ENCODE data around the gene RUVBL1. TPM values are rescaled to one million over a fixed set of nuclear protein-coding genes. Genes with fewer than 3 reads are reported as not detected.

RUVBL1 gene
- total and polyA plus RNA-seq, 2 donors = 24.2 to 28.5 TPM

DNA sequence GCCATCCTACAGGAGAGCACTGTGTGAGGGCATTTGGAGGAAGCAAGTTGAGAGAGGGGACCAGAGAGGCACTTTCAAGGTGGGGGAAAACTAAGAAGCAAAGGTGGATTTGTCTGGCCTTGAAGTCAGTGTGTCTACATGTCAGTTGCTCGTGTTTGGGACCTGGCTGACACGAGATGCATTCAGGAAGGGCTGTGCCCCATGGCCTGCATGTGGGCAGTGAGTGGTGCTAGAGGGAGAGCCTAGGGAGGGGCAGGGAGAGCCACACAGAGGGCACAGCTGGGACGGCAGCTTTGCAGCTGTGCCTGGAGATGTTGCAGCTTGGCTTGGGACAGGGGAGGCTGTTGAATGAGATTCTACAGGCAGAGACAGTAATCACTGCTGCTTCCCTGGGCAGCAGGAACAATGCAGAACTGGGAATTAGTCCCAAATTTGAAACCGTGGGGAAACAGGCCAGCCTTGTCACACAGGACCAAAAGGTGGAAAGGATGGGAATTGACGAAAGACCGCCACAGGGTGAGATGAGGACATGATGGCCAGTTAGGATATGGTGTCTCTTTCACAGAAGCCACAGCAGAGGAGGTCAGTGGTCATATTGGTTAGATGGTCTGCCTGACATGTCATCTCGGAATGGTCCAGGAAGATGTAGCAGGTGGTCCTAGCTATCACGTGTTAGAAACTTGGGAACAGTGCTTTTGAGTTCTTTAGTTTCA, 61.4 kb downstream of the RUVBL1 start:
- DNase-seq (ENCODE audit: extremely low spot score) = no peak
- no peak overlapping the region for H3K27ac ChIP-seq (ENCODE audit: low read depth)
- WGBS = 71% methylated on average over 8 of the region's 8 CpGs
- no peak overlapping the region for H3K4me3 ChIP-seq (ENCODE audit: low read depth, low read length)
- peaks cover 12% of the 10 kb centered on the region for H3K36me3 ChIP-seq (ENCODE audit: insufficient read depth)
- H3K4me1 ChIP-seq (ENCODE audit: insufficient read depth) = no peaks in the 10 kb centered on the region

DNA sequence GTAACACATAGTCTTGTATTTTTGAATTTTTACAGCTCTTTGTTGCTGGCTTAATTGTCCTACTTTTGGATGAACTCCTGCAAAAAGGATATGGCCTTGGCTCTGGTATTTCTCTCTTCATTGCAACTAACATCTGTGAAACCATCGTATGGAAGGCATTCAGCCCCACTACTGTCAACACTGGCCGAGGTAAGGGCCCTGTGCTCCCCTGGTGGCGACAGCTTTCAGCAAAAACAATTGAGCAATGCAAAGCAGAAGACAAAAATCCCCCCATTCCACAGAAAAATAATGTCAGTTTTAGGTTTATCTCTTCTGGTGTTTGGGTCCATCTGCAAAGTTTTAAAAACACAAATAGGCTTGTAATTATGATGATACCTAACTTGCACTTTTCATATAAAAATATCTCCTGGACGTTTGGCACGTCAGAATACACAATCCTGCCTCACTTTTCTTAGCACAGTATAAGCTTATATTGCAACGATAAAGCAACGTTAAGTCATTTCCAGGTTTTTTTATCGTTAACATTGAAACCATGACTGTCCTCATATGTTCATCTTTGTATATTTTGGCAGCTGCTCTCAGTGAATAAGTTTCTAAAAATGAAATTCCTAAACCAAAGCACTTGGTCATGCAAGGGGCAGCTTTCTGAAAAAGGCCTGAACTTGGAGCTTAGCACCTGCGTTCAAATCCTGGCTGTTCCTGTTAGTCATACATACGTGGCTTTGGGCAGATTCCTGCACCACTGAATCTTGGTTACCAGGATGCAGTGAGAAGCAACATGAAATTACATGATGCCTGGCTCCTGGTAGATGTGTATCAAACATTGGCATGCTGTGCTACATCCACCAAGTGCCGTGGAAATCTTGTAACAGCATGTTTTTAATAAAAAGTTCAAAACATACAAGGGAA, 62.9 kb downstream of the RUVBL1 start:
- Histone ChIP-seq H3K36me3 (ENCODE audit: insufficient read depth) (peaks cover 12% of the 10 kb centered on the region), H3K27ac (ENCODE audit: low read depth) (no peak overlapping the region), H3K4me3 (ENCODE audit: low read depth, low read length) (no peak overlapping the region), H3K4me1 (ENCODE audit: insufficient read depth) (no peaks in the 10 kb centered on the region)
- WGBS = 74% methylated on average over 11 of the region's 11 CpGs
- DNase-seq (ENCODE audit: extremely low spot score) = no peak

DNA sequence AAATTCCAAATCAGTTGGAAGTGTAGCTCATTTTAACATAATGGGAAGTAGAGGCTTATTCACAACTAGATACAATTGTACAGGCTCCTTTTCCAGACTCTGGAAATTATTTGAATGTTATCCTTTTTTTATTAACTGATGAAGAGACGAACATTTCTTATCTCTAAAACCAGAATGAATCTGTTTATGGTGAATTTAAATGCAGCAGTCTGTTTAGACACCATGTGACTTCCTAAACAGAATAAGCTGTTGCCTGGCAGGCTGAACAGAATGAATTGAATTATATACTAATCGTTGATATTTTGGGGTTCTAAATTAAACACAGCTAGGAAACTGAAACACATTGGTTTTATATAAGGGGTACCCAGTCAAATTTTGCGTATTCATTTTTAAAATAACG, 67.4 kb downstream of the RUVBL1 start:
- 56% methylated on average over 4 of the region's 4 CpGs for WGBS
- peaks cover 9% of the 10 kb centered on the region for H3K36me3 ChIP-seq (ENCODE audit: insufficient read depth)

DNA sequence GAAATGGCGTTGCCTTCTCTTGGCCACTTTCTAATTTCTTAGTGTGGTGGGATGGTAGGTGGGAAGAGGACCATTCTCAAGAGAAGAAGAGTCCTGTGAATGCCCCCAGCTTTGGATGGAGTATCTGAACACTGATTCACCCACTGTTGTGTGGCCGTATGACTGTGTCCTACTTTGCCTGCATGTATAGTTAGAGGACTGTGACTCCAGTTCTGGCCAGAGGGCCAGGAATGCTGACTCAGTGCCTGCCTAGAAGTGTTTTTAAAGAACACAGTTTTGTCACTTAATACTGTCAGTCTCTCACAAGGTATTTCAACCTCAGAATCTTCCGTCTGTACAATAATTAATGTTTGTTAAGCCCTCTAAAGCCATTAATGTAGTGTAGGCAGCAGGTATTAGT, 69.2 kb downstream of the RUVBL1 start:
- DNase-seq (ENCODE audit: extremely low spot score) = no peak
- no peak overlapping the region for H3K27ac ChIP-seq (ENCODE audit: low read depth)
- 63% methylated on average over 3 of the region's 3 CpGs for WGBS
- H3K36me3 ChIP-seq (ENCODE audit: insufficient read depth) = no peaks in the 10 kb centered on the region
- peaks cover 2% of the 10 kb centered on the region for H3K4me1 ChIP-seq (ENCODE audit: insufficient read depth)
- H3K4me3 ChIP-seq (ENCODE audit: low read depth, low read length) = no peak overlapping the region

More for the DNA sequence above, 67.4 kb downstream of the RUVBL1 start:
- DNase-seq (ENCODE audit: extremely low spot score) = no peak
- Histone ChIP-seq H3K4me3 (ENCODE audit: low read depth, low read length) (no peak overlapping the region), H3K27ac (ENCODE audit: low read depth) (no peak overlapping the region), H3K4me1 (ENCODE audit: insufficient read depth) (peaks cover under 1% of the 10 kb centered on the region)

DNA sequence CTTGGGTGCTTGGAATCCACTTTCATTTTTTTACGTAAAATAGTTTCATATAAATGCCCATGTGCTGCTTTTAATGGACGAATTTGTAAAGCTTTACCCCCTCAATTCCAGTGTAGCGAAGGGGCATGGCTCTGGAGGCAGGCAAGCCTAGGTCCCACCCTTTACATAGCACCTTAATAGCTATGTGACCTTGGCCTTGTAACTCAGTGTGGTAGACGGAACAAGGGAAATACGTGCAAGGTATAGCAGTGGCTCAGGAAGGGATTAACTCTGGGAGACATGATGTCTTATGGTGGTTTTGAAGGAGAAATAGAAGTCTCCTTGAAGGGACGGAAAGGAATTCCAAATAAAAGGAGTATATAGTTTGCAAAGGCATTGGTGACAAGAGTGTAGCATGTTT, 70.0 kb downstream of the RUVBL1 start:
- no peak overlapping the region for H3K27ac ChIP-seq (ENCODE audit: low read depth)
- H3K4me1 ChIP-seq (ENCODE audit: insufficient read depth) = peaks cover 2% of the 10 kb centered on the region
- WGBS = 56% methylated on average over 6 of the region's 6 CpGs
- H3K4me3 ChIP-seq (ENCODE audit: low read depth, low read length) = peak overlapping the region; percentile 3
- H3K36me3 ChIP-seq (ENCODE audit: insufficient read depth) = no peaks in the 10 kb centered on the region
- DNase-seq (ENCODE audit: extremely low spot score) = no peak

DNA sequence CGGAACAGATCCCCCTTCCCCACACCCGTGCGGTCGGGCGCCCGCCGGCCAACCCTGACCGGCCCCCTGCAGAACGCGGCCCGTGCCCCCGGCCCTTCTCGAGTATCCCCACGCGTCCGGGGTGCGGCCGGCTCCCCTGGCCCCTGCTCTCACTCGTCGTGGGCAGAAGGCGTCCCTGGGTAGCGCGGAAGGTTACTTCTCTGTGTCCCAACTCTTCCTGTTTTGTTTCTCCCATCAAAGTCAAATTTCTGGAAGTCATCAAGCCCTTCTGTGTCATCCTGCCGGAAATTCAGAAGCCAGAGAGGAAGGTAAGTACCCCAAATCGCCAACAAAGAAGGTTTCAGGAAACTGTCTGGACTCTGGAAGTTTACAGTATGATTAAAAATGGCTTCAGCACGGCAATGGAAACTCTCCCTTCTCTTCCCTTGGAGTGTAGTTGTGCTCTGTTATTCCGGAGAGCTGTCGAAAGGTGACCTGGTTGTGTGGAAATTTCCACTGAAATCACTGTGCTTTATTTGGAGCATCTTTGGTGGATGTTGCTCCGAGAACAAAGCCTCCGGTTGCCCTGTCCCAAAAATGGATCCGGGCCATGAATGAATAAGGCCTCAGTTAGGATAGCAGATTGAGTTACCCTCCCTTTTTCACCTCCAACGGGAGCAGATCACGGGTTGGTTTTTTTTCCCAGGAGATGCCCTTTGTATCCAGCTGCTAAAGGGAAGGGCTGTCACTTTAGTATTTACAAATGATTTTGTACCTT, 70.8 kb downstream of the RUVBL1 start:
- H3K27ac ChIP-seq (ENCODE audit: low read depth) = peak overlapping the region; percentile 66
- H3K36me3 ChIP-seq (ENCODE audit: insufficient read depth) = no peaks in the 10 kb centered on the region
- peak overlapping the region; percentile 93 for H3K4me3 ChIP-seq (ENCODE audit: low read depth, low read length)
- no peak for DNase-seq (ENCODE audit: extremely low spot score)
- under 1% methylated on average over 33 of the region's 33 CpGs for WGBS
- peaks cover 2% of the 10 kb centered on the region for H3K4me1 ChIP-seq (ENCODE audit: insufficient read depth)

DNA sequence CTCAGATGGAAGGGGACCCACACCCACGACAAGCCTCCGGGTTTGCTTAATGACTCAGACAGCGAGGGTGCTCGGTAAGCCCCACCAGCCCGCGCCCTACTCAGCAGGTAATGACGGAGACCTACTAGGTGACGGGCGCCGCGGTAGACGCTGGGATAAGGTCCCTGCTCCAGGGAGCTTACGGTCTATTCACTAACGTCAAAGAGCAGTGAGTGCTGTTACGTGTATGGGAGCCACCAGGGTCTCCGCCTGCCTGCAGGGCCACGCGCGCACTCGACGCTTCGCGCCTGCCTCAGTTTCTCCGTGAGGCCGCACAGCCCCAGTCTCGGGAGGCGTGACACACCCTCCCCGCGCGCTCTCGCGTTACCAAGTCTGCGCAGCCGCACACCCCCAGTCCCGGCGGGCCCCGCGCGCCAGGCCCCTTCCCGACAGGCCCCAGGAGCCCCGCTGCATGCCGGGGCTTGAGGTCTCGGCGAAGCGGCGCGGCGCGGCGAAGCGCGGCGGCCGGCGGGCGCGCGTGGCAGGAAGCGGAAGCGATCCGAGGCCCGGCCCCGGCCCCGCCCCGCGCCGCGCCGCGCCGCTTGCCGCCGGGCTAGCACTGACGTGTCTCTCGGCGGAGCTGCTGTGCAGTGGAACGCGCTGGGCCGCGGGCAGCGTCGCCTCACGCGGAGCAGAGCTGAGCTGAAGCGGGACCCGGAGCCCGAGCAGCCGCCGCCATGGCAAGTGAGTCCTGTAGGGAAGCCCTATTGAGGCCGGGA, 71.6 kb downstream of the RUVBL1 start, which contains the start of gene SEC61A1:
SEC61A1 (plus strand) TSS at position 601 of the 758 bp plus-strand sequence; CDS start at position 717, 116 bp downstream.
- under 1% methylated on average over 90 of the region's 90 CpGs for WGBS

DNA sequence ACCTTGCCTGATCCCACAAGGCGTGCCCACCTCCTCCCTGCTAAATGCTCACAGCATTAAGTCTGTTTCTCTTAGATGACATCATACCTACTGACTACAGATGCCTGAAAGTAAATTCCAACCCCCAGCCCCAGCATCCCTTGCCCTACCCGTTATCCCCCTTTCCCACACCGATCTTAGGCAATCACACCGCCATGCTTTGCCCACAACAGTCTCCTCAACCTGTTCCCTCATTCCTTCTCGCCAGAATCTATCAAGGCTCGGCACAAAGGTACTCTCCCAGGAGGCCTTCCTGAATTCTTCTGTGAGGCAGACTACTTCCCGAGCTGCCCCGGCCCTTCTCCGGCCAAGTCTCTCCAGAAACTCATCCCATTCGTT, 72.2 kb downstream of the RUVBL1 start:
- Histone ChIP-seq H3K27ac (ENCODE audit: low read depth) (peak overlapping the region; percentile 30), H3K36me3 (ENCODE audit: insufficient read depth) (no peaks in the 10 kb centered on the region), H3K4me3 (ENCODE audit: low read depth, low read length) (peak overlapping the region; percentile 93), H3K4me1 (ENCODE audit: insufficient read depth) (peaks cover 2% of the 10 kb centered on the region)
- WGBS = 12% methylated on average over 10 of the region's 10 CpGs
- DNase-seq (ENCODE audit: extremely low spot score) = peak; percentile 7

More for the DNA sequence above, 71.6 kb downstream of the RUVBL1 start, which contains the start of gene SEC61A1:
- Histone ChIP-seq H3K4me3 (ENCODE audit: low read depth, low read length) (peak within 1 kb of the TSS; percentile 93), H3K27ac (ENCODE audit: low read depth) (peak within 1 kb of the TSS; percentile 66), H3K4me1 (ENCODE audit: insufficient read depth) (peaks cover 2% of the 10 kb centered on the region), H3K36me3 (ENCODE audit: insufficient read depth) (no peaks in the 10 kb centered on the region)
- DNase-seq (ENCODE audit: extremely low spot score) = peak; percentile 79

DNA sequence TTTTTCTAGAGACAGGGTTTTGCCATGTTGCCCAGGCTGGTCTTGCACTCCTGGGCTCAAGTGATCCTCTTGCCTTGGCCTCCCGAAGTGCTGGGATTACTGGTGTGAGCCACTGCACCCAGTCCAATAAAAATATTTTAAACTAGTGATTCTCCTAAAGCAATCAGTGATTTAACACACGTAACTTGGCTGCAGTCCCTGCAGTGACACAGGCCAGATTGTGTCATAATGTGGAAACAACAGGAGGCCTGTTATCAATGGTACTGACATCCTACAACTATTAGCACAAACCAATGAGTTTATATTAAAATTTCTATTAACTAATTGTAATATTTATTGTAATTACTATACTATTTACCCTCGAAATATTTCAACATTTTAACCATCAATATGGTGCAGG, 73.0 kb downstream of the RUVBL1 start:
- DNase-seq (ENCODE audit: extremely low spot score) = no peak
- Histone ChIP-seq H3K36me3 (ENCODE audit: insufficient read depth) (no peaks in the 10 kb centered on the region), H3K27ac (ENCODE audit: low read depth) (no peak overlapping the region), H3K4me3 (ENCODE audit: low read depth, low read length) (no peak overlapping the region), H3K4me1 (ENCODE audit: insufficient read depth) (peaks cover 2% of the 10 kb centered on the region)
- 52% methylated on average over 3 of the region's 3 CpGs for WGBS

DNA sequence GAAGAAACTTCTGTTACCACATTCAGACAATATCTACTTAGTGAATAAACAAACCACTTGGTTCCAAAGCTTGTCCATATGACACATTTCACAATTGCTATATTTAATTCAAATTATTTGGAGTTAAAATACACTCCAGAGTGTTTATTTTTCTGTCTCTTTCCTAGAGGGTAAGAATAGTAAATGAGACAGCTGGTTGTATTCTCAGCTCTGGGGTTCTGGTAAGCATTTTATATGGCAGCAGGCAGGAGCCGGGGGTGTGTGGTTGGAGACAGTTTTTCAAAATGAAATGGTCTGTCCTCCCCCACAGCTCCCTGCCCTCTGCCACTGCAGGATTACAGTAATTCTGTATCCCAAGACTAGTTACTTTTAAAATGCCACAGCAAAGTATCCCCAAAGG, 82.3 kb downstream of the RUVBL1 start:
- DNase-seq (ENCODE audit: extremely low spot score) = no peak
- WGBS = 33% methylated on average over 1 of the region's 1 CpG
- Histone ChIP-seq H3K4me1 (ENCODE audit: insufficient read depth) (no peaks in the 10 kb centered on the region), H3K27ac (ENCODE audit: low read depth) (no peak overlapping the region), H3K36me3 (ENCODE audit: insufficient read depth) (no peaks in the 10 kb centered on the region), H3K4me3 (ENCODE audit: low read depth, low read length) (no peak overlapping the region)

DNA sequence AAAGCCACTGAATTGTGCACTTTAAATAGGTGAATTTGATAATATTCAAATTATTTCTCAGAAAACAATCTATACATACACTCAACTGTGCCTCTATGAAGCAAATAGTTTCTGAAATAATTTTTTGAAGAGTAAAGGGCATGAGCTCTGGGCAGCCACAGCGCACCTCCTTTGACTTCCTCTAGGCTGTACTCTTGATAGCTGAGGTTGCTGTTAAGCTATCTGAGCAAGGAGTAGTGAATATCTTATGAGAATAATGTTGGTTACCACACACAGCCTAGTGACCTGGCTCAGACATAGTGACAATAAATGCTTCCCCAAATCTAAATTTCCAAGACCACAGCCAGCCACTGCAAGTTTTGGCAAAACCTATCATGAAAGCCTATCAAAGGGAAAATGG, 83.0 kb downstream of the RUVBL1 start:
- Histone ChIP-seq H3K27ac (ENCODE audit: low read depth) (no peak overlapping the region), H3K36me3 (ENCODE audit: insufficient read depth) (no peaks in the 10 kb centered on the region), H3K4me3 (ENCODE audit: low read depth, low read length) (no peak overlapping the region), H3K4me1 (ENCODE audit: insufficient read depth) (no peaks in the 10 kb centered on the region)
- DNase-seq (ENCODE audit: extremely low spot score) = no peak
- WGBS = 55% methylated on average over 1 of the region's 1 CpG

DNA sequence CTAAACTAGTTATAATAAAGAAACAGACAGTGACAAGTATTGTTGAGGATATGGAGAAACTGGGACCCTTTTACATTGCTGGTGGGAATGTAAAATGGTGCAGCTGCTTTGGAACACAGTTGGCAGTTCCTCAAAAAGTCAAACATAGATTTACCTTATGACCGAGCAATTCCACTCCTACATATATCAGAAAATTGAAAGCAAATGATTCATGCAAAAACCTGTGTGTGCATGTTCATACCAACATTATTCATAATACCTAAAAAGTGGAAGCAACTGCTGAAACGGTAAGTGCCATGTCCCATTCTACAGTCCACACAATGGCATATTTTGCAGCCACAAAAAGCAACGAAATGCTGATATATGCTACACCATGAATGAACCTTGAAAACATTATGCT, 83.6 kb downstream of the RUVBL1 start:
- 87% methylated on average over 3 of the region's 3 CpGs for WGBS
- no peak for DNase-seq (ENCODE audit: extremely low spot score)
- H3K27ac ChIP-seq (ENCODE audit: low read depth) = no peak overlapping the region
- no peaks in the 10 kb centered on the region for H3K36me3 ChIP-seq (ENCODE audit: insufficient read depth)
- H3K4me1 ChIP-seq (ENCODE audit: insufficient read depth) = no peaks in the 10 kb centered on the region
- no peak overlapping the region for H3K4me3 ChIP-seq (ENCODE audit: low read depth, low read length)

DNA sequence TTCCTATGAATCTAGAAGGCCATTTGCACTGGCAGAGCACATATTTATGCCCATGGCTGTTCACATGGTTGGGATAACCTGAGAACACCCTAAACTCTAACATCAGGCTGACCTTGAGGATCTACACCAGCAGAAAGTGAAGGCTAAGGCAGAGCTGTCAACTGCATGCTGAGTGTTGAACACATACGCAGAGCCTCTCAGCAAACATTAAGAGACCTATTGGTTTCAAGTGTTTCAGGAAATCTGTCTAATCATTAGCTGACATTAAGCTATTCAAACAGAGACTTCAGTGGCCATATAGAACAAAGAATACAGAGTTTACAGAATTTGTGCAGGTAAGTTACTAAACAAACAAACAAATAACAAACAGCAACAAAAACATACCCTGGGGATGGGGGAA, 87.5 kb downstream of the RUVBL1 start:
- Histone ChIP-seq H3K36me3 (ENCODE audit: insufficient read depth) (no peaks in the 10 kb centered on the region), H3K4me1 (ENCODE audit: insufficient read depth) (no peaks in the 10 kb centered on the region), H3K4me3 (ENCODE audit: low read depth, low read length) (no peak overlapping the region), H3K27ac (ENCODE audit: low read depth) (no peak overlapping the region)
- DNase-seq (ENCODE audit: extremely low spot score) = no peak
- WGBS = 81% methylated on average over 1 of the region's 1 CpG
